ENCODE results near the gene DDIT4. TPM values are rescaled to one million over a fixed set of nuclear protein-coding genes. Genes with fewer than 3 reads are reported as not detected.
A peak's percentile ranks its signal among the peaks of the same experiment; 100 is the strongest.
"Not testable (repeated sequence)": the region's sequence is repeated elsewhere in the genome, so short reads cannot be mapped to it uniquely, and the experiment has no call there.

Gene DDIT4
- total and polyA plus RNA-seq, 4 experiments from 2014 or later, result 23.1 to 635 (median 89.4) TPM

DNA sequence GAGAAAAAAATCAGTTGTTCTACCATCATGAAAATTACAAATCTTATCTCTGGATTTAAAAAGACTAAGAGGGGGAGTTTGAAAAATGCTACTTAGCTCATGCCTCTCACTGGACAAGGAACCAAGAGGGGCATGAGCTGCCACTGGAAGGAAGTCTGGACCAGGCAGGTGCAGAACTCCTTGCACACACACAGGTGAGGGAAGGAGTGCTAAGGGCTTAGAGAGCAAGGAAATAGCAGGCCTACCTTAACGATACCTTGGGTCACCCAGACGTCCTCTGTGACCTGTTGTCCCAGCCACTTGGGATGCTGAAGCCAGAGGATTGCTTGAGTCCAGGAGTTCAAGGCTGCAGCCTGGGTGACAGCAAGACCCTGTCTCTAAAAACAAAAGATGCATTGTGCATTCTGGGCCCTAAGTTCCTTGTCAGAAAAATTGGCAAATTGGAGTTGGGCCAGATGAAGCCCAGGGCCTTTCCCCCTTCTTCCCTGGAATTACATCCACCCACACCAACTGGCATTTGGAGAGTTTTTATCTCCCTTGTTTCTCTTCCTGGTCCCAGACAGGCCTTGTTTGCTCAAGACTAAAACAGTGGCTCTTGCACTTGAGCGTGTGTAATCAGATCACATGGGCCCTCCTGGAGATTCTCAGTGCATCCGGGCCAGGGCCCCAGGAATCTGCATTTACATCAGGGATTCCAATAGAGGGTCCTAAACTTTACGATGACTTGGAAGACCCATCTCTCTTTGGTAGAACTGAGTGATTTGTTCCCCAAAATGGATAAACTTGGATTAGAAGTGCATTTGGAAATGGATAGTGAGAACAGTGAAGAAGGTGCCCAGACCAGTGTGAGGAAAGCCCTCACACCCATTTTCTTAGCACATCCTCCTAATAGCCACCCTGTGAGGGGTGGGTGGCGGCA lies 3.0 kb downstream of the DDIT4 start:
- Histone ChIP-seq H3K27ac (ENCODE audit: low read depth, low read length) (peak overlapping the region; percentile 99), H3K36me3 (ENCODE audit: insufficient read depth, low read length) (peaks cover 20% of the 10 kb centered on the region), H3K4me3 (ENCODE audit: low read length in 2 of 2) (peak overlapping the region in 1 of 2 donors; percentile 100), H3K4me1 (ENCODE audit: insufficient read depth, low read length) (peaks cover 42% of the 10 kb centered on the region), H3K27me3 (ENCODE audit: insufficient read depth, low read length) (no peaks in the 10 kb centered on the region), H3K9me3 (ENCODE audit: control insufficient read depth in 1 of 2, low read length in 2 of 2) (no peaks in the 10 kb centered on the region)
- peak overlapping the region; percentile 96 to 100 (median 98) for H3K4me3 Mint-ChIP-seq
- H3K9me3 Mint-ChIP-seq, result peaks cover 0 to 2% (median 0%) of the 10 kb centered on the region in 8 donors
- peak overlapping the region; percentile 83 to 99 (median 96) for H3K27ac Mint-ChIP-seq
- CTCF ChIA-PET (ENCODE audit: partially characterized antibody), result interaction anchor here (0.6 to 5.3 kb wide), 14 partner anchors 10 to 192 kb away, joined by 3 to 168 read pairs (median 11); no protein-coding TSS in a partner anchor
- POLR2A ChIA-PET (ENCODE audit: partially characterized antibody), result interaction anchor here (0.8 to 7.7 kb wide), 13 partner anchors 8 to 61 kb away, joined by 3 to 161 read pairs (median 49); partner anchors contain the start of genes ANAPC16 and ASCC1
- no peak for DNase-seq
- H3K36me3 Mint-ChIP-seq, result peaks cover 21 to 29% of the 10 kb centered on the region in 2 donors
- intact Hi-C loops (cut with micrococcal nuclease), result no loop called here
- no peaks in the 10 kb centered on the region for H3K27me3 Mint-ChIP-seq
- H3K4me1 Mint-ChIP-seq, result peaks cover 20 to 60% (median 43%) of the 10 kb centered on the region in 4 donors

DNA sequence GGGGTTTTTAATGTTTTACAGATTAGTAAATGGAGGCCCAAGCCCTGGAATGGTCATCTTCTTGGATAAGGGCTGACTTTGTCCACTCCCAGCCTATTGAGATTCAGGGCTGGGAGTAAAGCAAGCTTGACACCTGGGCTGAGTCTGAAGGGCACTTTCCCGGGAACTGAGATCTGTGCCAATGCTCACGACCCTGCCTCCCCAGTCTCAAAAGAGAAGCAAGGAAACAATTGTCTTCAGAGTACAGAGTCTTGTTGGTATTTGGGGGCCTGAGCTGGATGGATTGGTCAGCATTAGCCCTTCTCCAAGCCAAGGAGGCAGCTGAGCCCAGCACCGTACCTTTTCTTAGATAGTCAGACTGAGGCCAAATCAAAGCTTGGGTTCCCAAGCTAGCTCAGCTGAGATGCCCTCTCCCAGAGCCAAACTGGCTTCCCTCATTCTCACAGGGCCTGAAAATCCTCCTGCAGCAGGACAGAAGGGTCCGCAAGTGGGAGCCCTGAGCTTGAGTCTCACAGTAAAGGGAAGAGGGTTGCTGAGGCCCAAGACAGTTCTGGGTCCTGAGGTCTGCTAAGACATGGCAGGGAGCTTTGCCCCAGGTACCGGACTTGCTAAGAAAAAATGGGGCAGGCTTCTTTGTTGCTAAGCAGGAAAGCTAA lies 3.7 kb downstream of the DDIT4 start:
- Histone ChIP-seq H3K9me3 (ENCODE audit: control insufficient read depth in 1 of 2, low read length in 2 of 2) (no peaks in the 10 kb centered on the region), H3K4me3 (ENCODE audit: low read length in 2 of 2) (peak overlapping the region in 1 of 2 donors; percentile 100), H3K4me1 (ENCODE audit: insufficient read depth, low read length) (peaks cover 38% of the 10 kb centered on the region), H3K27me3 (ENCODE audit: insufficient read depth, low read length) (no peaks in the 10 kb centered on the region), H3K27ac (ENCODE audit: low read depth, low read length) (peak overlapping the region; percentile 31), H3K36me3 (ENCODE audit: insufficient read depth, low read length) (peaks cover 20% of the 10 kb centered on the region)
- Mint-ChIP-seq H3K36me3 (peaks cover 21 to 29% of the 10 kb centered on the region in 2 donors), H3K27ac (peak overlapping the region; percentile 75 to 99 (median 88)), H3K9me3 (peaks cover 0 to 2% (median 0%) of the 10 kb centered on the region in 8 donors), H3K4me1 (peaks cover 20 to 55% (median 39%) of the 10 kb centered on the region in 4 donors), H3K27me3 (no peaks in the 10 kb centered on the region), H3K4me3 (peak overlapping the region in 2 of 8 donors; percentile 30 to 98)
- ChIA-PET POLR2A (ENCODE audit: partially characterized antibody) (interaction anchor here (0.8 to 7.7 kb wide), 8 partner anchors 7 to 62 kb away, joined by 3 to 156 read pairs (median 12); partner anchors contain the start of genes ANAPC16 and ASCC1), CTCF (ENCODE audit: partially characterized antibody) (interaction anchor here (0.6 to 2.9 kb wide), 10 partner anchors 14 to 193 kb away, joined by 3 to 10 read pairs (median 4); no protein-coding TSS in a partner anchor)
- intact Hi-C loops (cut with micrococcal nuclease), result no loop called here
- DNase-seq, result no peak

DNA sequence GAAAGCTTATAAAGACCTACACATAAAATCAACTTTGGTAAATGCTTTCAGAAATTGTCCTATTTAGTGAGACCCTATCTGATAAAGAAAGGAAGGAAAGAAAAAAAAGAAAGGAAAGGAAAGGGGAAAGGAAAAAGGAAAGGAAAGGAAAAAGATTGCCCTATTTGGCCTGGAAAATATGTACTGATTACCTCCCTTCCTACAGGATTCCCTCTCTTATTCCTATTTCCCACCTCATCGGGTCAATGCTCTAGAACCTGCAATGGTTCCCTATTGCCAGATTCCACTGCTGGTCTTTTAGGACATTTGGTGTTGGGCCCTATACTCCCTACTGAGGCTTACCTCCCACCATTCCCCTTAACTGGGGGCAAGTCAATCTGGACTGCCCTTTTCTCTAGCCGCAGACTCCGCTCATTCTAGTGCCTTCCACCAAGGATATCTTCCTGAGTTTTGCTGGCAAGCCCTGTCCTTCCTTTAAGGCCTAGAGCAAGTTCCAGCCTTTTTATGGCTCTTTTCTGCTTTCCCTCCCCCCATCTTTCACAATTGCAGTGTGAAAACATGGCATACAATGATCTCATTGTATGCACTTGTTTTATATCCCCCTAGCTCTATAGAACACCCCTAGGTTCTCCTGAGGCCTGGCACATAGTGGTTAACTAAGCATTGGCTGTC lies 4.4 kb downstream of the DDIT4 start:
- Histone ChIP-seq H3K27me3 (ENCODE audit: insufficient read depth, low read length) (no peaks in the 10 kb centered on the region), H3K27ac (ENCODE audit: low read depth, low read length) (peak overlapping the region; percentile 31), H3K9me3 (ENCODE audit: control insufficient read depth in 1 of 2, low read length in 2 of 2) (no peaks in the 10 kb centered on the region), H3K4me3 (ENCODE audit: low read length in 2 of 2) (no peak overlapping the region), H3K36me3 (ENCODE audit: insufficient read depth, low read length) (peaks cover 20% of the 10 kb centered on the region), H3K4me1 (ENCODE audit: insufficient read depth, low read length) (peaks cover 31% of the 10 kb centered on the region)
- H3K36me3 Mint-ChIP-seq, result peaks cover 21 to 29% of the 10 kb centered on the region in 2 donors
- POLR2A ChIA-PET (ENCODE audit: partially characterized antibody), result interaction anchor here (0.8 to 7.7 kb wide), 9 partner anchors 12 to 62 kb away, joined by 3 to 156 read pairs (median 4); partner anchors contain the start of genes ANAPC16 and ASCC1
- CTCF ChIA-PET (ENCODE audit: partially characterized antibody), result interaction anchor here (0.8 to 2.9 kb wide), 10 partner anchors 13 to 194 kb away, joined by 3 to 10 read pairs (median 4); no protein-coding TSS in a partner anchor
- H3K27ac Mint-ChIP-seq, result peak overlapping the region; percentile 6 to 98 (median 83)
- H3K27me3 Mint-ChIP-seq, result no peaks in the 10 kb centered on the region
- intact Hi-C loops (cut with micrococcal nuclease), result no loop called here
- DNase-seq, result no peak
- peaks cover 0 to 2% (median 0%) of the 10 kb centered on the region in 8 donors for H3K9me3 Mint-ChIP-seq
- peak overlapping the region in 3 of 8 donors; percentile 16 to 29 (median 24) for H3K4me3 Mint-ChIP-seq
- peaks cover 22 to 56% (median 38%) of the 10 kb centered on the region in 4 donors for H3K4me1 Mint-ChIP-seq

DNA sequence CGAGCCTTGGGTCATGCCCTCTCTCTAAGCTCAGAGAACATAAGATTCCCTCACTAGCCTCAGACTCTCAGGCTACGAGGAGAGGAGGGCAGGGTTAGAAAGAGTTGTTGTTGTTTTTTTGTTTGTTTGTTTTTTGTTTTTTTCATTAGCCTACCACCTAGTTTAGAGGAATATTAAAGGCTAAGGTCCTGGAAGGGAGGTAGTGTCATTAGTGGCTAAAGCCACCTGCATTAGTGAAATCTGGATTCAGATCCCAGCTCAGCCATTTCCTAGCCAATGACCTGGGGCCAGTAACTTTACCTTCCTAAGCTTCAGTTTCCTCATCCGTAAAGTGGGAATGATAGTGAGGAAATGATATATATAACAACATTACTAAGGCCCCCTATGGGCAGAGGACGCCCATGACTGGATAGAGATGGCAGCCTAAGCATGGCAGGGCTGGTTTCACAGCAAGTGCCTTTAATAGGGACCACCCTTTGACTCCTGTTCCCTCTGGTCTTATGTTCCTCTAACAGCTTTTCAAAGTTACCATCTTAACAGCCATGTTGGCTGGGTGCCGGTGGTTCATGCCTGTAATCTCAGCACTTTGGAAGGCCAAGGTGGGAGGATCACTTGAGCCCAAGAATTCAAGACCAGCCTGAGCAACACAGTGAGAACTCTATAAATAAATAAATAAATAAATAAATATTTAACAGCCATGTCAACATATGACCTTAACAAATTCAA lies 5.1 kb downstream of the DDIT4 start:
- intact Hi-C loops (cut with micrococcal nuclease), result no loop called here
- Mint-ChIP-seq H3K4me3 (peak overlapping the region in 2 of 8 donors; percentile 16 to 24), H3K36me3 (peaks cover 21 to 23% of the 10 kb centered on the region in 2 donors), H3K4me1 (peaks cover 24 to 50% (median 38%) of the 10 kb centered on the region in 4 donors), H3K27me3 (no peaks in the 10 kb centered on the region), H3K27ac (peak overlapping the region in 6 of 7 donors; percentile 55 to 88 (median 83)), H3K9me3 (peaks cover 0 to under 1% (median 0%) of the 10 kb centered on the region in 8 donors)
- peaks cover 30% of the 10 kb centered on the region for H3K4me1 ChIP-seq (ENCODE audit: insufficient read depth, low read length)
- H3K27ac ChIP-seq (ENCODE audit: low read depth, low read length), result no peak overlapping the region
- H3K9me3 ChIP-seq (ENCODE audit: control insufficient read depth in 1 of 2, low read length in 2 of 2), result no peaks in the 10 kb centered on the region
- POLR2A ChIA-PET (ENCODE audit: partially characterized antibody), result interaction anchor here (1.2 to 7.7 kb wide), 9 partner anchors 14 to 63 kb away, joined by 3 to 156 read pairs (median 4); partner anchors contain the start of genes ANAPC16 and ASCC1
- H3K27me3 ChIP-seq (ENCODE audit: insufficient read depth, low read length), result no peaks in the 10 kb centered on the region
- no peak overlapping the region for H3K4me3 ChIP-seq (ENCODE audit: low read length in 2 of 2)
- CTCF ChIA-PET (ENCODE audit: partially characterized antibody), result interaction anchor here (1.0 to 2.9 kb wide), 5 partner anchors 14 to 59 kb away, joined by 3 to 10 read pairs (median 5); no protein-coding TSS in a partner anchor
- no peak for DNase-seq
- peaks cover 20% of the 10 kb centered on the region for H3K36me3 ChIP-seq (ENCODE audit: insufficient read depth, low read length)

DNA sequence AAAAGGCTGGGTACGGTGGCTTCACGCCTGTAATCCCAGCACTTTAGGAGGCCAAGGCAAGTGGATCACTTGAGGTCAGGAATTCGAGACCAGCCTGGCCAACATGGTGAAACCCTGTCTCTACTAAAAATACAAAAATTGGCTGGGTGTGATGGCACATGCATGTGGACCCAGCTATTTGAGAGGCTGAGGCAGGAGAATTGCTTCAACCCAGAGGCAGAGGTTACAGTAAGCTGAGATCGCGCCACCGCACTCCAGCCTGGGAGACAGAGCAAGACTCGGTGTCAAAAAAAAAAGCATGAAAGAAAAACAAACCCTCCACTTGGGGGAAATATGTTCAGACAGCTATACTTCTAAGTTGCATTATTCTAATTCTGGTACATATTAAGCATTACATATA lies 5.9 kb downstream of the DDIT4 start:
- Histone ChIP-seq H3K36me3 (ENCODE audit: insufficient read depth, low read length) (peaks cover 16% of the 10 kb centered on the region), H3K4me1 (ENCODE audit: insufficient read depth, low read length) (peaks cover 34% of the 10 kb centered on the region)
- H3K4me3 ChIP-seq (ENCODE audit: low read length in 2 of 2); intact Hi-C loops (cut with micrococcal nuclease); DNase-seq; H3K9me3 ChIP-seq (ENCODE audit: control insufficient read depth in 1 of 2, low read length in 2 of 2); H3K27me3 Mint-ChIP-seq; H3K27ac ChIP-seq (ENCODE audit: low read depth, low read length); H3K4me3 Mint-ChIP-seq; H3K27me3 ChIP-seq (ENCODE audit: insufficient read depth, low read length); H3K9me3 Mint-ChIP-seq: not testable (repeated sequence)
- H3K36me3 Mint-ChIP-seq, result peaks cover 19% of the 10 kb centered on the region in 2 donors
- ChIA-PET POLR2A (ENCODE audit: partially characterized antibody) (interaction anchor here (0.6 to 7.7 kb wide), 8 partner anchors 13 to 56 kb away, joined by 3 to 156 read pairs (median 4); no protein-coding TSS in a partner anchor), CTCF (ENCODE audit: partially characterized antibody) (interaction anchor here (1.1 to 2.9 kb wide), 6 partner anchors 19 to 212 kb away, joined by 3 to 10 read pairs (median 4); no protein-coding TSS in a partner anchor)
- H3K27ac Mint-ChIP-seq, result peak overlapping the region in 4 of 7 donors; percentile 6 to 83 (median 56)
- H3K4me1 Mint-ChIP-seq, result peaks cover 27 to 53% (median 41%) of the 10 kb centered on the region in 4 donors

DNA sequence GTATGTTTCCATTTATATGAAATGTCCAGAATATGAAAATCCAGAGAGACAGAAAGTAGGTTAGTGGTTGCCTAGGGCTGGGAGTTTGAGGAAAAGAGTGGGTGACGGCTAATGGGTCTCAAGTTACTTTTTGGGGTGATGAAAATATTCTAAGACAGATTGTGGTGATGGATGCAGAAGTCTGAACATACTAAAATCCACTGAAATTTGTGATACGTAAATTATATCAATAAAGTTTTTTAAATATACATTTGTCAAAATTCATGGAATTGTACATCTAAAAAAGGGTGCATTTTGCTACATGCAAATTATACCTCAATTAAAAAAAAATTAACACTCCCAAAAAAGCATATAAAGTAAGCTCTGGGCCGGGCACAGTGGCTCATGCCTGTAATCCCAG lies 9.4 kb downstream of the DDIT4 start:
- Mint-ChIP-seq H3K9me3 (no peaks in the 10 kb centered on the region), H3K27me3 (no peaks in the 10 kb centered on the region), H3K4me1 (peaks cover 26 to 55% (median 39%) of the 10 kb centered on the region in 4 donors), H3K4me3 (no peak overlapping the region), H3K36me3 (no peaks in the 10 kb centered on the region), H3K27ac (peak overlapping the region in 2 of 7 donors; percentile 8 to 18)
- Histone ChIP-seq H3K36me3 (ENCODE audit: insufficient read depth, low read length) (no peaks in the 10 kb centered on the region), H3K4me1 (ENCODE audit: insufficient read depth, low read length) (peaks cover 26% of the 10 kb centered on the region), H3K27me3 (ENCODE audit: insufficient read depth, low read length) (no peaks in the 10 kb centered on the region), H3K27ac (ENCODE audit: low read depth, low read length) (no peak overlapping the region), H3K9me3 (ENCODE audit: control insufficient read depth in 1 of 2, low read length in 2 of 2) (no peaks in the 10 kb centered on the region), H3K4me3 (ENCODE audit: low read length in 2 of 2) (no peak overlapping the region)
- intact Hi-C loops (cut with micrococcal nuclease), result no loop called here
- POLR2A ChIA-PET (ENCODE audit: partially characterized antibody), result interaction anchor here (0.7 to 6.1 kb wide), 5 partner anchors 8 to 44 kb away, joined by 3 to 49 read pairs (median 22); partner anchors contain the start of gene DDIT4
- no peak for DNase-seq
- CTCF ChIA-PET (ENCODE audit: partially characterized antibody), result interaction anchor here (0.8 to 2.2 kb wide), 7 partner anchors 8 to 54 kb away, joined by 3 to 19 read pairs (median 4); partner anchors contain the start of gene DDIT4
